Activated B cell treated with CpG ODN at 0.5 μM for 24 hours (primary cell): ENCODE measurements around the gene IFNGR2. TPM values are rescaled to one million over a fixed set of nuclear protein-coding genes. Genes with fewer than 3 reads are reported as not detected.

Source experiments
- ATAC-seq: fragments of 200-7000 bp; cut with Tn5 transposase; one replicate; pipeline ENCODE4 v1.10.0; 2021; ENCODE audit warnings: low read depth, mild to moderate bottlenecking, moderate library complexity
- CTCF ChIA-PET: fragments of 350-600 bp; sonication (Branson Sonifier 250); formaldehyde crosslinking; loops from one replicate; lab custom pipeline; 2021; ENCODE audit warnings: antibody characterized with exemption; lab: Charles Lee
- POLR2A ChIA-PET: fragments of 350-600 bp; sonication (Branson Sonifier 250); formaldehyde crosslinking; loops from one replicate; lab custom pipeline; 2021; ENCODE audit warnings: antibody characterized with exemption; lab: Charles Lee
- DNase-seq: peaks from one replicate; pipeline ENCODE4 v3.0.0; 2022
- H3K27ac Mint-ChIP-seq: one replicate; pipeline ENCODE4 v1.8.0; 2020; ENCODE audit warnings: mixed read lengths
- H3K27me3 Mint-ChIP-seq: one replicate; pipeline ENCODE4 v1.8.0; 2021; ENCODE audit warnings: mixed read lengths
- H3K36me3 Mint-ChIP-seq: one replicate; pipeline ENCODE4 v1.8.0; 2021; ENCODE audit warnings: low read depth, mixed read lengths
- H3K4me1 Mint-ChIP-seq: one replicate; pipeline ENCODE4 v1.8.0; 2021; ENCODE audit warnings: mixed read lengths
- H3K4me3 Mint-ChIP-seq: one replicate; pipeline ENCODE4 v1.8.0; 2020; ENCODE audit warnings: mild to moderate bottlenecking, mixed read lengths
- H3K9me3 Mint-ChIP-seq: one replicate; pipeline ENCODE4 v1.8.0; 2020; ENCODE audit warnings: mixed read lengths
- CTCF ChIP-seq: fragments of 200-600 bp; IDR thresholded peaks from one replicate; pipeline ENCODE4 v1.8.0; 2022; ENCODE audit warnings: antibody characterized with exemption, mild to moderate bottlenecking
- intact Hi-C: fragments of 100-400 bp; cut with micrococcal nuclease; formaldehyde crosslinking; loops from one replicate; pipeline ENCODE4 v1.15.1; 2024
- total RNA-seq: library from RNA; stranded (reverse); gene quantifications from 2 replicates; pipeline ENCODE4 v1.2.3, GENCODE V29; 2022

The IFNGR2 gene
- total RNA-seq, 1 donor from 2014 or later: 71.1 TPM

GRCh38 chr21:33470701-33471100, 67.5 kb downstream of the IFNGR2 start:
- Mint-ChIP-seq H3K4me1 (peaks cover 6% of the 10 kb centered on the region), H3K9me3 (no peaks in the 10 kb centered on the region), H3K4me3 (no peak overlapping the region), H3K36me3 (peaks cover 26% of the 10 kb centered on the region), H3K27ac (no peak overlapping the region), H3K27me3 (no peaks in the 10 kb centered on the region)
- POLR2A ChIA-PET: interaction anchor here (0.7 kb wide), 1 partner anchor 20 kb away, joined by 3 read pairs; no protein-coding TSS in a partner anchor
- CTCF ChIA-PET: no interaction called here
- intact Hi-C loops: no loop called here
- ATAC-seq (no peak), DNase-seq (no peak)
- TF ChIP-seq CTCF: no peak

DNA sequence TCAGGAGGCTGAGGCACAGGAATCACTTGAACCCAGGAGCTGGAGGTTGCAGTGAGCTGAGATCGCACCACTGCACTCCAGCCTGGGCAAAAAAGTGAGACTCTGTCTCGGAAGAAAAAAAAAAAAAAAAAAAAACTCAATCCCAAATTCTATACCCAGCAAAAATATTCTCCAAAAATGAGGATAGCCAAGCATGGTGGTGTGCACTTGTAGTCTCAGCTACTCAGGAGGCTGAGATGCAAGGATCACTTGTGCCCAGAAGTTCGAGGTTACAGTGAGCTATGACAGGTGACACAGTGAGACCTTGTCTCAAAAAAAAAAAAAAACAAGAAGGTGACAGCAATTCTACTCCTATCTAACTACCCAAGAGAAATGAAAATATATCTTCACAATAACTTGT, 70.1 kb downstream of the IFNGR2 start:
- Mint-ChIP-seq H3K4me3 (no peak overlapping the region), H3K27ac (no peak overlapping the region), H3K4me1 (peaks cover 13% of the 10 kb centered on the region), H3K9me3 (no peaks in the 10 kb centered on the region), H3K36me3 (peaks cover 13% of the 10 kb centered on the region), H3K27me3 (no peaks in the 10 kb centered on the region)
- intact Hi-C loops: no loop called here
- no peak for TF ChIP-seq CTCF
- no peak for ATAC-seq
- DNase-seq: no peak
- ChIA-PET CTCF (no interaction called here), POLR2A (interaction anchor here (0.7 kb wide), 1 partner anchor 634 kb away, joined by 4 read pairs; no protein-coding TSS in a partner anchor)

- intact Hi-C loops: no loop called here
- POLR2A ChIA-PET: interaction anchor here (1.2 kb wide), 1 partner anchor 14 kb away, joined by 5 read pairs; the partner anchor contains the start of gene DNAJC28
Measured at GRCh38 chr21:33477066-33477465, 73.9 kb downstream of the IFNGR2 start.

GRCh38 chr21:33478182-33478581, 75.0 kb downstream of the IFNGR2 start:
- intact Hi-C loops: loop anchor here (2.0 kb wide), 1 partner anchor 111 kb away; the partner anchor contains the start of gene DONSON
- no peak for DNase-seq
- TF ChIP-seq CTCF: no peak
- no peaks in the 10 kb centered on the region for H3K27me3 Mint-ChIP-seq
- CTCF ChIA-PET: no interaction called here
- H3K9me3 Mint-ChIP-seq: no peaks in the 10 kb centered on the region
- H3K36me3 Mint-ChIP-seq: peaks cover 9% of the 10 kb centered on the region
- ATAC-seq: no peak
- peak overlapping the region; percentile 90 for H3K4me3 Mint-ChIP-seq
- H3K4me1 Mint-ChIP-seq: peaks cover 23% of the 10 kb centered on the region
- peak overlapping the region; percentile 86 for H3K27ac Mint-ChIP-seq
- POLR2A ChIA-PET: no interaction called here

More at GRCh38 chr21:33477066-33477465, 73.9 kb downstream of the IFNGR2 start:
- Mint-ChIP-seq H3K27me3 (no peaks in the 10 kb centered on the region), H3K9me3 (no peaks in the 10 kb centered on the region), H3K4me1 (peaks cover 23% of the 10 kb centered on the region), H3K27ac (no peak overlapping the region), H3K4me3 (no peak overlapping the region), H3K36me3 (peaks cover 9% of the 10 kb centered on the region)
- DNase-seq (no peak), ATAC-seq (no peak)
- TF ChIP-seq CTCF: no peak
- CTCF ChIA-PET: no interaction called here

- ATAC-seq (peak; percentile 12), DNase-seq (peak; percentile 22)
- CTCF ChIA-PET: interaction anchor here (1.1 to 2.1 kb wide), 5 partner anchors 12 to 283 kb away, joined by 3 to 13 read pairs (median 6); partner anchors contain the start of gene DNAJC28
- intact Hi-C loops: loop anchor here (1.0 to 2.0 kb wide), 4 partner anchors 63 to 708 kb away; partner anchors contain the start of genes DONSON, GART and PAXBP1
- Mint-ChIP-seq H3K9me3 (no peaks in the 10 kb centered on the region), H3K4me3 (peak overlapping the region; percentile 90), H3K27ac (peak overlapping the region; percentile 86), H3K36me3 (peaks cover 4% of the 10 kb centered on the region), H3K27me3 (no peaks in the 10 kb centered on the region), H3K4me1 (peaks cover 20% of the 10 kb centered on the region)
- POLR2A ChIA-PET: interaction anchor here (0.6 to 3.4 kb wide), 23 partner anchors 12 to 910 kb away, joined by 3 to 71 read pairs (median 5); partner anchors contain the start of genes CRYZL1, DNAJC28, DONSON and GART
- no peak for TF ChIP-seq CTCF
Measured at GRCh38 chr21:33478935-33479678, 75.9 kb downstream of the IFNGR2 start.
